Measurements from ENCODE around the gene KCNIP4.

KCNIP4 gene

GRCh38 chr4:21474195-21474594, 474.4 kb downstream of the KCNIP4 start:
- DNase-seq (ENCODE audit: low read depth in 2 of 2, low spot score in 1 of 2) = no peak

GRCh38 chr4:21470535-21470934, 478.0 kb downstream of the KCNIP4 start:
- DNase-seq (ENCODE audit: low read depth in 2 of 2, low spot score in 1 of 2) = no peak

GRCh38 chr4:21469438-21470300, 478.9 kb downstream of the KCNIP4 start:
- no peak for DNase-seq (ENCODE audit: low read depth in 2 of 2, low spot score in 1 of 2)

GRCh38 chr4:21467551-21467950, 481.0 kb downstream of the KCNIP4 start:
- DNase-seq (ENCODE audit: low read depth in 2 of 2, low spot score in 1 of 2) = no peak

- no peak for DNase-seq (ENCODE audit: low read depth in 2 of 2, low spot score in 1 of 2)
These were observed 491.3 kb downstream of the KCNIP4 start for GRCh38 chr4:21457086-21457840.

GRCh38 chr4:21454831-21455230, 493.7 kb downstream of the KCNIP4 start:
- no peak for DNase-seq (ENCODE audit: low read depth in 2 of 2, low spot score in 1 of 2)

- no peak for DNase-seq (ENCODE audit: low read depth in 2 of 2, low spot score in 1 of 2)
These were observed 494.4 kb downstream of the KCNIP4 start for GRCh38 chr4:21454201-21454600.

- DNase-seq (ENCODE audit: low read depth in 2 of 2, low spot score in 1 of 2) = no peak
These were observed 495.6 kb downstream of the KCNIP4 start for GRCh38 chr4:21452931-21453330.

- DNase-seq (ENCODE audit: low read depth in 2 of 2, low spot score in 1 of 2) = no peak
These were observed 497.5 kb downstream of the KCNIP4 start for GRCh38 chr4:21451032-21451431.

GRCh38 chr4:21450331-21450730, 498.2 kb downstream of the KCNIP4 start:
- DNase-seq (ENCODE audit: low read depth in 2 of 2, low spot score in 1 of 2) = no peak

GRCh38 chr4:21447301-21448054, 501.1 kb downstream of the KCNIP4 start:
- DNase-seq (ENCODE audit: low read depth in 2 of 2, low spot score in 1 of 2) = no peak

GRCh38 chr4:21420166-21420565, 528.4 kb downstream of the KCNIP4 start:
- DNase-seq (ENCODE audit: low read depth in 2 of 2, low spot score in 1 of 2) = no peak

GRCh38 chr4:21415728-21416127, 532.8 kb downstream of the KCNIP4 start:
- no peak for DNase-seq (ENCODE audit: low read depth in 2 of 2, low spot score in 1 of 2)

- no peak for DNase-seq (ENCODE audit: low read depth in 2 of 2, low spot score in 1 of 2)
These were observed 534.7 kb downstream of the KCNIP4 start for GRCh38 chr4:21413807-21414370.

- DNase-seq (ENCODE audit: low read depth in 2 of 2, low spot score in 1 of 2) = no peak
These were observed 537.5 kb downstream of the KCNIP4 start for GRCh38 chr4:21411086-21411485.

- DNase-seq (ENCODE audit: low read depth in 2 of 2, low spot score in 1 of 2) = no peak
These were observed 538.2 kb downstream of the KCNIP4 start for GRCh38 chr4:21410372-21410771.

- no peak for DNase-seq (ENCODE audit: low read depth in 2 of 2, low spot score in 1 of 2)
These were observed 560.9 kb downstream of the KCNIP4 start for GRCh38 chr4:21387683-21388082.

- DNase-seq (ENCODE audit: low read depth in 2 of 2, low spot score in 1 of 2) = no peak
These were observed 562.3 kb downstream of the KCNIP4 start for GRCh38 chr4:21386166-21386780.

- no peak for DNase-seq (ENCODE audit: low read depth in 2 of 2, low spot score in 1 of 2)
These were observed 562.9 kb downstream of the KCNIP4 start for GRCh38 chr4:21385706-21386105.

- DNase-seq (ENCODE audit: low read depth in 2 of 2, low spot score in 1 of 2) = no peak
These were observed 564.0 kb downstream of the KCNIP4 start for GRCh38 chr4:21384609-21385008.

- no peak for DNase-seq (ENCODE audit: low read depth in 2 of 2, low spot score in 1 of 2)
These were observed 567.7 kb downstream of the KCNIP4 start for GRCh38 chr4:21380861-21381260.
